CD1c-positive myeloid dendritic cell (primary cell): ENCODE measurements around the gene STAG2.
"Not testable (repeated sequence)": the region's sequence is repeated elsewhere in the genome, so short reads cannot be mapped to it uniquely, and the experiment has no call there.

ENCODE experiments used
- DNase-seq: peaks from one replicate; pipeline ENCODE4 v3.0.0-alpha.2; 2016; ENCODE audit errors: extremely low spot score

Gene STAG2

DNA sequence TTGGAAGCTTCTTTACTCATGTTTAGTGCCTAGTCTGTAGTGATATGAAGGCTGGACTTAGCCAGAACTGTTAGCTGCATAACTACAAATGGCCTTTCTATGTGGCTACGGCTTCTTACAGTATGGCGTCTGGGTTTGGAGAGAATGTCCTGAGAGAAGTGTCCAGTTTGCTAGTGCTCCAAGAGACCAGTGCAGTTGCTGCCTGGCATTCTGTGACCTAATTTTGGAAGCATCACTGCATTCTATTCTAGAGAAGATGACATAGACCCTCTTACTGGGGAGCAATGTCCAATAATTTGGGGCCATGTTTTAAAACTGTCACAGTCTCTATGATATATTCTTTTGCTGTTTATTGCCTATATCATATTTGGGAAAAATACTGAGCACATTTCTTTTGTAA is 74.2 kb downstream of the STAG2 start:
- DNase-seq = no peak

DNA sequence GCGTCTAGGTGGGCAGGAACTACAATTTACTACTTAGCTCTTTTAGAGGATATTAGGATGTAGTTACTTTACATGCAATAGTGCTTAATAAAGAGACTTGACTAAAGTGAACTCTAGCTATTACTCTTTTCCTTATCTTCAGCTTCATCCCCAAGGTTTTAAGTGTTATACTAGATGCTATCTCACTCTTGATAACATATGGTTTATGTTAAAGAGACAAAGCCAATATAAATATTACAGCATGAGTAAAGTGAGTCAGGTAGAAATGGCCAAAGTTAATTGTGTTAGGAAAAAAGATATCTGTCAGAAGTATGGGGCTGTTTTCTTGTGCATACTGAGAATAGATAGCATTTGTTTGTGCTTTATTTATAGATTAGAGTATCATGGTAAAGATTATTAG is 80.5 kb downstream of the STAG2 start:
- DNase-seq = no peak

DNA sequence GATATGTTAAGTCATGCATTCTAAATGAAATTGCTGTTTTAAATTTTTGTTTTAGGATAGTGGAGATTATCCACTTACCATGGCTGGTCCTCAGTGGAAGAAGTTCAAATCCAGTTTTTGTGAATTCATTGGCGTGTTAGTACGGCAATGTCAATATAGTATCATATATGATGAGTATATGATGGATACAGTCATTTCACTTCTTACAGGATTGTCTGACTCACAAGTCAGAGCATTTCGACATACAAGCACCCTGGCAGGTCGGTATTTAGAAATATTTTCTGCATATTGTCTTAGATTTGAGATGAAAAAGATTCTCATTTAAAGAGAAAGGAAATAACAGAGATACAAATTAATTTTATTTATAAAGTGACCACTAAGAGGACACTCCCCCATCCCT is 83.6 kb downstream of the STAG2 start:
- DNase-seq = no peak

DNA sequence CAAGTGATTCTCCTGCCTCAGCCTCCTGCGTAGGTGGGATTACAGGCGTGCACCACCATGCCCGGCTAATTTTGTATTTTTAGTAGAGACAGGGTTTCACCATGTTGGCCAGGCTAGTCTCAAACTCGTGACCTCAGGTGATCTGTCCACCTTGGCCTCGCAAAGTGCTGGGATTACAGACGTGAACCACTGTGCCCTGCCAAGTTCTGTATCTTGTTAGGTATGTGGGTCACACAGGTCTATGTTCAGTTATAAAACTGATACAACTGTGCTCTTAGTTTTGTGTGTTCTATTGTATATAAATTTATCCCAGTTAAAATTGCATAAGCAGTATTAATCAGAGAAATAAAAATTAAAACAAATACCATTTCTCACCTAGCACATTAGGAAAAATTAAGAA is 122.9 kb downstream of the STAG2 start:
- DNase-seq = not testable (repeated sequence)

DNA sequence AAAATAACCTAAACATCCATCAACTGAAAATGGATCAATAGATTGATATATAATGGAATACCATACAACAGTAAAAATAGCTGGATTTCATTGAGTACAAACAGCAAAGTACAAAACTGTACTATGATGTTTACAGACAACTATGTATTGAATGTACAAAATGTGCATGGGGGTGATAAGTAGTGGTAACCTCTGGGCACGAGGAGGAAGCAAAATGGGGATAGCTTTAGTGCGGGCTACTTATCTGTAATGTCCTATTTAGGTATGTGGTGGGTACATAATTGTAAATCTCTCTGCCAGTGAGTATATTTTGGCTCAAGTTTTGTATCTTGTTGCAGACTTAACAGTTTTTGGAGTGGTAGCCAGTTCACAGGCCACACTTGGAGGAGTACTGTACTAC is 123.6 kb downstream of the STAG2 start:
- DNase-seq = no peak

DNA sequence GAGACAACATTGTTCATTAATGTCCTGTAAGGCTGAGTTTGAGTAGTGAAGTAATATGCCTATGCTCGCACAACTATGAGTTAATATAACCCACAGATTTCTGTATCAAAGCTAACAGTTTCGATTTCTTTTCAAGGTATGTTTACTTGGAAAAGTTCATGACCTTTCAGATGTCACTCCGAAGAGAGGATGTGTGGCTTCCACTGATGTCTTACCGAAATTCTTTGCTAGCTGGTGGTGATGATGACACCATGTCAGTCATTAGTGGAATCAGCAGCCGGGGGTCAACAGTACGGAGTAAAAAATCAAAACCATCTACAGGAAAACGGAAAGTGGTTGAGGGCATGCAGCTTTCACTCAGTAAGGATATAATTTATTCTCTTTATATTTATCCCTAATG is 124.9 kb downstream of the STAG2 start:
- no peak for DNase-seq

DNA sequence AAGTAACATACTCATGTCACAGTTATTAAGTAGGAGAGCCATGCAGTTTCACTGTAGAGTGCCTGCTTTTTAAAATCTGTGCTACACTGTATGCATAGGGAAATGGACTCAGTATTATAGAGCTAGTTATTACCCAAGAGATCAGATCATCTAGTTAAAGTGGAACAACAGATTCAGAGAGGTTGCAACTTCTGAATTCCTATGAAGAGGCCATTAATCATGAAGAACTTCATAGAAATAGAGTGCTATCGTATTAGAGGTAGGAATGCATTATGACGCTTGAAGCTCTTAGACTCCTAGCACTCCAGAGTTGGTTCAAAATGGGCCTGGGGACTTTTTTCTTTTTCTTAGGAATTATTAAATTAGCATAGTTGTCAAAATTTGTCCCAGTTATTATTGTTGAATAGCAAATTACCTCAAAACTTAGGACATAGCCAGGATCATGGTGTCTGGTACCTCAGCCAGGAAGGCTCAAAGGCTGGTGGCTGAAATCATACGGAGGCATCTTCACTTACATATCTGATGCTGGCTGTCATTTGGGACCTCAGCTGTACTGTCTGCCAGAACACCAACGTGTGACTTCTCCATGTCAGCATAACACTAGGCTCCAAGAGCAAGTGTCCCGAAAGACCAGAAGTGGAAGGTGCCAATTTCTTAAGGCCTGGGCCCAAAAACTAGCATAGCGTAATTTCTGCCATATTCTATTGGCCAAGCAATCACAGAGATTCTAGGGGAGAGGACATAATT is 125.7 kb downstream of the STAG2 start:
- DNase-seq = no peak

DNA sequence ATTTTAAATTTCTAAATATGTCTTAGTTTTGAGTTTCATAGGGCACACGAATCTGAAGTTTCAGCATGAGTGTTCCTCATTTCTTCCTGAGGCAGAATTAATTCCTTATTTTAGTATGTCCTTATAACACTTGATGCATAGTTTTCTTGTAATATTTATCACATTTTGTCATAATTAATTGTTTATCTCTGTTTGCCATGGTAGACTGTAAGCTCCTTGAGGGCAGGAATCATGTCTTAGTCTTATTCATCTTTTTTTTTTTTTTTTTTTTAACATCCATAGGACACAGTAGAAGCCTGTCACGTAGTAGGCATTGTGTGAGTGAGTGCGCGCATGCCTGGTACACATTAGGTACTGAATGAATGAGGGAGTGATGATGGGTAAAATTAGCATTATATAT is 131.7 kb downstream of the STAG2 start:
- DNase-seq = no peak

DNA sequence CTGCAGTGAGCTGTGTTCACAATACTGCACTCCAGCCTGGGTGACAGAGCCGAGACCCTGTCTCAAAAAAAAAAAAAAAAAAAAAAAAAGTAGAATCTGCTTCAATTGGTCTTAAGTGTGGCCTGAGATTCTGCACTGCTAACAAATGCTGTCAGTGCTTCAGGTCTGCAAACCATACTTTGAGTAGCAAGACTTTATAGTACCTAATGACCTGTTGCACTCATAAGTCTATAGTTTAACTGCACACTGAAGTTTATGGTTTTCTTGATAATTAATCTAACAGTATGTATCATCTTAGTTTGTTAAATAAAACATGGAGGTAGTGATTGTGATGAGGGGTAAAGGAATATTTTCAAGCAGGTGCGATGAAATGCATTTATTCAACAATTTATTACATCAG is 135.6 kb downstream of the STAG2 start:
- DNase-seq = no peak

DNA sequence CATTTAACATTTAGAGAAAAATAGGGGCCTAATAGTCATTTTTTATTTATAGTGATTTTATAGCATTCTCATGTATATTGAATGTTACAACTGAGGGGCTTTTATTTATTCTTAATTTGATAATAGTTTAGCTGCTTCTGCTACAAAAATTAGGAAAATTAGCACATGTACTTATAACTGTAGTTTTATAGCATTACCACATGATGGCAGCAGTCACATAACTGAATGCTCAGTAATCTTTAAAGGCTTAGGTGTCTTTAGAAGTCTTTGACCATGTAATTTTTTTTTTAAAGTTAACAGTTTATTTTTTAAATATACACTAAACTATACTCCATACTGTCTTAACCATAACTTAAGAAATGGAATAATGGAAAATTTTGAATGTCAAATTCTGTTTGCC is 136.6 kb downstream of the STAG2 start:
- DNase-seq = peak; percentile 10

DNA sequence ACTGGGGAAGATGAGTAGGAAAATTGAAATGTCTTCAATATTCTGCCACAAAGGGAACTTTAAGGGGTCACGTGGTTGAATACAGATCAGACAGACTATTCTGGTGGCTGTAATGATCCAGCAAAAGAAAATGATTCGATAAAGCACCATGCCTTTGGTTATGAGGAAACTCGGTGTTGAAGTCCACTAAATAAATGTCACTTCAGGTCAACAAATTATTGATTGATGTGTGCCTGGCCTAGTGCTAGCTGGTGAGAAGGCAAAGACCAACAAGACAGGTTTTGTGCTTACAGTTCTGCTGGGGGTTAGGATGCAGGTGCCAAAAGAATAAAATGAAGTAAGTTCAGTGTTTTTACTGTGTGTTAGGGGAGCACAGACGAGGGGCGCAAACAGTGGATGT is 142.5 kb downstream of the STAG2 start:
- DNase-seq = no peak

DNA sequence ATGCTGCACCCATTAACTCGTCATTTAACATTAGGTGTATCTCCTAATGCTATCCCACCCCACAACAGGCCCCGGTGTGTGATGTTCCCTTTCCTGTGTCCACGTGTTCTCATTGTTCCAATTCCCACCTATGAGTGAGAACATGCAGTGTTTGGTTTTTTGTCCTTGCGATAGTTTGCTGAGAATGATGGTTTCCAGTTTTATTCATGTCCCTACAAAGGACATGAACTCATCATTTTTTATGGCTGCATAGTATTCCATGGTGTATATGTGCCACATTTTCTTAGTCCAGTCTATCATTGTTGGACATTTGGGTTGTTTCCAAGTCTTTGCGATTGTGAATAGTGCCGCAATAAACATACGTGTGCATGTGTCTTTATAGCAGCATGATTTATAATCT is 143.0 kb downstream of the STAG2 start:
- DNase-seq = not testable (repeated sequence)

DNA sequence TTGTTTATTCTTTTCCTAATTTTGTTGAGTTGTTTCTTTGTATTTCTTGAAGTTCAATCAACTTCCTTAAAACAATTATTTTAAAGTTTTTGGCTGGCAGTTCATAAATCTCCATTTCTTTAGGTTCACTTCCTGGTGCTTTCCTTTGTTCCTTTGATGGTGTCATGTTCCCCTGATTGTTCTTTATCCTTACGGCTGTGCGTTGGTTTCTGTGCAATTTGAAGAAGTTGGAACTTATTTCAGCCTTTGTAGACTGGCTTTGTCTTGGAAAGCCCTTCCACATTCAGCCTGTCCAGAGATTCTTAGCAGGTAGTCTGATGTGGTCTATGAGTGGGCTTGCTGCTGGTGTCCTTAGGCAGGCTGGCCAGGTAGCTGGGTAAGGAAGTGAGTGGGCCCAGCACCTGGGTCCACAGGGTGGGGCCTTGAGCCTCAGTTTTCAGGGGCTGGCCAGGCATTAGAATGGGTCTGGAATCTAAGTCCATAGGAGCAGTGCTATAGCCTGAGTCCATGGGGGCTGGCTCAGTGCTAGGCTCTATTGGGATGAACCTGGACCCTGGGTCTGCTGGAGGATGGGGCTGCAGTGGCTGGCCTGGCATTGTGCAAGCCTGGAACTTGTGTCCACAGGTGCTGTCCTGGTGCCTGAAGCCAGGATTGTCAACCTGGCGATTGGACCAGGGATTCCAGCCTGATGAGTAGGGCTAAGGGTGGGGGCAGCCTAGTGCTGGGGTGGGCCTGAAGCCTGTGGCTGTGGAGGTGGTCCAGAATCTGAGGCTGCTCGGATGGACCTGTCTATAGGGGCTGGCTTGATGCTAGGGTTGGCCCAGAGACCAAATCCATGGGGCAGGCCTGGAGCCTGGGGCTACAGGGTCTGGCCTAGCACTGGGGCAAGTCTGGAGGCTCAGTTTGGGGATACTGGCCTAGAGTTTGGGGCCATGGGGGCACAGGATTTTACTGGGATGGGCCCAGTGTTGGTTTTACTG is 152.4 kb downstream of the STAG2 start:
- no peak for DNase-seq

DNA sequence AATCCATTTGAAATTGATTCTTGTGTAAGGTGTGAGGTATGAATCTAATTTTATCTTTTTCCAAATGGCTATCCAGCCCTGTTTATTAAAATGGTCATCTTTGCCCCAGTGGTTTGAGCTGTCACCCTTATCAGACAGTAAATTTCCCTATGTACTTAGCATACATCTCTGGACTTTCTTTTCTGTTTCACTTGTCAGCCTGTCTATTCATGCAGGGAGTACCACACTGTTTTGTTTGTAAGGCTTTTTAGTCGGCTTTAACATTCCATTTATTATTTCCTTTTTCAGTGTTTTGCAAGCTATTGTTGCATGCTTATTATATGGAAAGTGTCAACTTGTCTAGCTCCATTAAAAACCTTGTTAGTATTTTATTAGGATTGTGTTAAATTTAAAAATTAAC is 155.8 kb downstream of the STAG2 start:
- no peak for DNase-seq

DNA sequence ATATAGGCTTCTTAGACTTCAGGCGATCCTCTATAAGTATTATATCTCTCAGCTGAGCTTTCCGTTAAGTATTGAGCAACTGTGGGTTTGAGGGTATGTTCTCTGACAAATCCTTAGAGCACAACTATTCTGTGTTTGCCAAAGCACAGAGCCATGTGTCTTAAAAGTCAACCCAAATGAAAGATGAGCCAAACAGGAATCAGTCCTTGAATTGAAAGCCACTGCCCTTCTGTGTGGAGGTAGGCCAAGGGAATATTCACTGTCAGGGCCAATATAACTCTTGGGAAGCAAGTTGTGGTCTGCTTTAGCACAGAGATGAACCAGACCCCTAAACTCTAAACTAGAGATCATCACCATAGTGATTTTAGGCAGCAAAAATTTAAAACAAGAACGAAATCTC is 164.0 kb downstream of the STAG2 start:
- DNase-seq = no peak

DNA sequence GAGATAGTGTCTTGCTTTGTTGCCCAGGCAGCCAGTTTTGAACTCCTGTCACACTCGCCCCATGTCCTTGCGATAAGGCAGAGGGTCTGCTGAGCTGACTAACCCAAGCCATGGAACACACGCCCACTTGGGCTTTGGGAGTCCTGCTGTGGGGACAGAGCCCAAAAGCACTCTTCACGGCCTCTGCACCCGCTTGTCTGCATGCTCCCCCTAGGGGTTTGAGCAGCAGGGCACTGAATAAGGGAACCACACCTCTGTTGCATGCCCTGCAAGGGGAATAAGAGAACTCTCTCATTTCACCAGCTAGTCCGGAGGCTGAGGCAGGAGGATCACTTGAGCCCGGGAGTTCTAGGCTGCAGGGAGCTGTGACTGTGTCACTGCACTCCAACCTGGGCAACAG is 166.0 kb downstream of the STAG2 start:
- DNase-seq = no peak

DNA sequence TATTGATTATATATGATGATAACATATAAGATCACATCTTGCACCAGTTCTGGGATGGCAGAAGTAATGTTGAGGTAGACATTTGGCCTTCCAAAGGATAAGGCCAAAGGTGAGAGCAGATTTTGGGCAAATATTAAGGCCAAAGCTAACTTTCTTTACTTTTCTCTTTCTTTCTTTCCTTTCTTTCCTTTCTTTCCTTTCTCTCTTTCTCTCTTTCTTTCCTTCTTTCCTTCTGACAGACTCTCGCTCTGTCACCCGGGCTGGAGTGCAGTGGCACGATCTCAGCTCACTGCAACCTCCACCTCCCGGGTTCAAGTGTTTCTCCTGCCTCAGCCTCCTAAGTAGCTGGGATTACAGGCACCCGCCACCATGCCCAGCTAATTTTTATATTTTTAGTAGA is 170.9 kb downstream of the STAG2 start:
- DNase-seq = not testable (repeated sequence)

DNA sequence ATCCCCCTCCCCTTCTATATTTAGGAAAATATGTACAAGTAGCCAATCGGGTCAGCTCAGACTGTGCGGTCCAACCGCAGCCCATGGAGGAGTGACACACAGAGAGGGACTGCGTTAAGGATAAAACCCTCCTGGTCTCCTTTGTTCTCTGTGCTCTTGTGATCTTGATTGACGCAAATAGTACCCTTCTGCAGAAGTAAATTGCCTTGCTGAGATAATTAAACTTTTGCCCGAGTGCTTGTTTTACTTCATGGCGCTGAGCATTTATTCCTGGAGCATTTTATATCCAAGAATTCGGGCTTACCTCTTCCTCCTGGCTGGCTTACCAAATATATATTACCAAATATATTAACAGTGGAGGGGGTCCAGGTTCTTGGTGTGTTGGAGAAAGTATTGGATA is 184.2 kb downstream of the STAG2 start:
- no peak for DNase-seq

DNA sequence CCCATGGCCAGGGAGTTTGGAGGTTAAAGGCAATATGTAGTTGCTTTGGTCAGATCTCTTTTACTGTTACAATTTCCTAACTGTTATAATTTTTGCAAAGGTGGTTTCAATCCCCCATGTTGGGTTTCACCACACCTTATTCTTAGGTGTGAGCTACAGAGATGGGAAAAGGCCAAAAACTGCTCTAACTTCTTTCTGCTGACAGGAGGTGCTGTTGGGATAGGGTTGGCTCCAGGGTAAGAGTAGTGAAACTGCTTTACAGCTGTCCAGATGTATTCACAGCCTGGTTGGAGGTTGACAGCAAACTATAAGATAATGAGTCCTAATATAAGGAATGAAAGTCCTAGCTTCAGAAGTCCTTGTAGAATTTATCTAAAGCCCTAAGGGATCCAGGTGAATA is 189.7 kb downstream of the STAG2 start:
- no peak for DNase-seq
